DMS53 treated with DMSO at 0.1 percent for 48 hours (cell line): ENCODE data around the gene PROSER3.

Experiments
- DNase-seq: peaks from one replicate; lab custom pipeline; 2025; ENCODE audit not compliant: unreplicated experiment; lab: John Stamatoyannopoulos, UW

Gene PROSER3

GRCh38 chr19:35738021-35738886 lies 19.7 kb upstream of the PROSER3 start:
- no peak for DNase-seq

DNA sequence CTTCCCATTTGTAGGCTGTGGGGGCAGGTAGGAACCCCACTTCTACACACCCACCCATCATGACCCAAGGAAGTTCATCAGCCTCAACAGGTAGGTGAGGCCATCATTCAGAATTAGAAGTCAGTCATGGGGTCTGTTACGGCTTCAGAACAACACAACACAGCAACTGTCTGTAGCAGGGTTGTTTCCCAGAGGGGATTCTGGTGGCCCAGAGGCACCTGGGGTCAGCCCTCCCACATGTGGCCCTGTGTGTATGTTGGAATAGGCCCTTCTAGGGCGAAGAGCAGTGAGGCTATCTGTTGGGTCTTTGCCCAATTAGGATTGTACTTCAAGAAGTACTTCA lies 19.1 kb upstream of the PROSER3 start:
- DNase-seq, result no peak

DNA sequence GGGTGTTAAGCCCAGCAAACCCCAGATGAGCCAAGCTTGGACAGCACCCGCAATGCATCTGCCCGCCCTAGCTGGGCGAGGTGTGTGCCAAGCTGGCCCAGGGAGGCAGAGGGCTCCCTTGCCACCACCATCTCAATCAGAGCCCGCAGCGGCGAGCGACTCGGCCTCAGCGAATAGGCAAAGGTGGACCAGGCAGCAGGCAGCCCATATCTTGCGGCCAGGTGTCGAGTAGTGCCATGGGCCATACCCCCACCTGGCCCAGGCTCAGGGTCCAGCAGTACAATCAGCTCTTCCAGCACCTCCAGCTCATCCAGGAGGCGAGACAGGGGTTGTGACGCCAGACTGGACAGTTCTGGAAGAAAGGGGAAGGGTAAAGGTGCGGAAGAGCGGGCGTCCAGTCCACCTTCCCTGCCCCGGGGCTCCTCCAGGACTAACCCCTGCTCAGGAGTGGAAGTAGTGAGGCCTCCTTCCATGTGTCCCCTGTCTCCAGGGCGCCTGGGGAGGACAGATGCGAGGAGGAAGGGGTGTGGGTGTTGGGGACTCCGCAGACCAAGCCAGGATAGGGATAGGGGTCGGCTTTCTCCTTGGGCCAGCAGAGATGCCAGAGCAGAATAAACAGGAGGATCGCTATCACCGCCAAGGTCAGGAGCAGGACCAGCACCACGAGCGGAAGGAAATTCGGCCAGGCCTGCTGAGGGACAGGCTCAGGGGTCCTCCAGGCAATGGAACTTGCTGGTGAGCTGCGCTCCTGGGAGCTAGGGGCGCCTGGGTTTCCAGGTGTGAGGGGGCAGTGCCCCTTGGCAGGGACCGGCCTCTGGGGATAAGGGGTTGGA lies 18.5 kb upstream of the PROSER3 start:
- DNase-seq, result no peak

- no peak for DNase-seq
Measured at GRCh38 chr19:35740108-35740422, 17.9 kb upstream of the PROSER3 start.

DNA sequence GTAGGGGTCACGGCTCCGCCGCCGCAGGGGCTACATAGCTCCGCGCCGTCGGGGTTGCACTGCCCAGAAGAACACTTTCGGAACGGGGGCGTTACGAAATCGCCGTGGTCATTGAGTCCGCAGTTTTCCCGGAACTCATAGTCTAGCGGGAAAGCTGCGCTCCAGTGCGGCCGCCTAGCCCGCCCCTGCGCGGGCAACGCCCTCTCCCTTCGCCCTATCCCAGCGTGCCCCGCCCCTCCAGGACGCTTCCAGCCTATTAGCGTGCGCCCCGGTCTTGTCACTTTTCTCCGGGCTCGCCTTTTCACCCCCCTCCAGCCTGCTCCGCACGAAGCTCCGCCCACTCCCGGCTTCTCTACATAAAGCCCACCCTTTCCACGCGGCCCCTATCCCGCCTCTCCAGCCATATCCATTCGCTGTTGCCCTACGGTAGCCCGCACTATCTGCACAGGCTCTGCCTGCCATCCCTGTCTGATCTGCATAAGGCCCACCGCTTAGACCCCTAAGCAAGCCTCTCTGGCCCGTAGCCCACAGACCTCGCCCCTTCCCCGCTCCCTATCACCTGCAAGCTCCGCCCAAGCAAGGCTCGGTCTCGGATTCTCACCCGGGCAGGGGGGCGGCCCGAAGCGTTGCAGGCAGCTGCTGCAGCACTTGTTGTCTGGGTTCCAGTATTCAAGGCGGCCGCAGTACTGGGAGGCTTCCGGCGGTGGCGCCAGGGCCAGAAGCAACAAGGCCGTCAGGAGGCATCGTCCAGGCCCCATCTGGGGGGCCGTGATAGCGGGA lies 17.4 kb upstream of the PROSER3 start:
- DNase-seq, result peak; percentile 99

DNA sequence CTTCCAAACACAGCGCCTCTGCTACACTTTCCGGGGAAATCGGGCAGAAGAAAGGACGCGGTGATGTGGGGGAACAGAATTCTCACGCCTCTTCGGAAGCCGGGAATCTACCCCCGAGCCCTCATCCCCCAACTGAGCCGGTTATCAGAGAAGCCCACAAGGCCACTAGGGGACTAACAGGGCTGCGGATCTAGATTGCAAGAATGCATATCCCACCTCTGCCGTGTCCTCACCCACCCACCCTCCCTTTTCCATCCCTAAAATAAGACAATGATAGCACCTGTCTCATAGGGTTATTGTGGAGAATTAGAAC lies 16.8 kb upstream of the PROSER3 start:
- DNase-seq, result no peak

- no peak for DNase-seq
Measured at GRCh38 chr19:35742121-35742724, 15.8 kb upstream of the PROSER3 start, which contains the start of gene IGFLR1. TSS of gene IGFLR1 (minus strand) at chr19:35742452. CDS start at chr19:35741180, 1,272 bp downstream.

DNA sequence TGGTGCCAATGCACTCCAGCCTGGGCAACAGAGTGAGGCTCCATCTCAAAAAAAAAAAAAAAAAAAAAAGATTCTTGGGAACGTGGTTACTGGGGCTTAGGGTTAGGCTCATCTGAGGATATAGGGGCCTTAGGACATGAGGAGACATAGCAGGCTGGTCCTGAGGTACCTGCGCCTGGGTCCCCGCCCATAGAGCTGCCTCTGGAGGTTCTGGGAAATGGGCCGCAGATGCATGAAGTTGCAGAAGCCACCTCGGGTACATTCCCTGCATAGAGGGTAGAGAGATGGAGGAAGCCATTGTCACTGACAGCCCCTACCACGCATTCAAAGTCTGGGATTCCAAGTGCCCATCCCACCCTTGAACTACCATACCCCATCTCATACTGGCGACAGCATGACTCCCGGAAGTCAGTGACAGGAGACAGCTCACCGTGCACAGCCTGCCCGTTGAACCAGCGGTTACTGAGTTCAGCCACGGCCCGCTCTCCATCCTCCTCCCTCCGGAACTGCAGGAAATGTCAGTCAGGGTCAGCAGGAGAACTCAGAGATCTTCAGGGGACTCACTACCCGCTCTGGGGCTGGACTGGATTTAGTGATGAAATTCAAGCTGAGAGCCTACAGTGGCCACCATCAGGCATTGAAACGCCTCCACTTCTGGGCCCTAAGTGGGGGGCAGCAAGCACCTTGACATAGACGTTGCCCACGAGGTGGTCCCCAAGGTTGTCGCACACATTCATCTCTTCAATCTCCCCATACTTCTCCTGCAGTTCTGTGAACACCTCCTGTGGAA lies 14.1 kb upstream of the PROSER3 start:
- DNase-seq, result no peak

DNA sequence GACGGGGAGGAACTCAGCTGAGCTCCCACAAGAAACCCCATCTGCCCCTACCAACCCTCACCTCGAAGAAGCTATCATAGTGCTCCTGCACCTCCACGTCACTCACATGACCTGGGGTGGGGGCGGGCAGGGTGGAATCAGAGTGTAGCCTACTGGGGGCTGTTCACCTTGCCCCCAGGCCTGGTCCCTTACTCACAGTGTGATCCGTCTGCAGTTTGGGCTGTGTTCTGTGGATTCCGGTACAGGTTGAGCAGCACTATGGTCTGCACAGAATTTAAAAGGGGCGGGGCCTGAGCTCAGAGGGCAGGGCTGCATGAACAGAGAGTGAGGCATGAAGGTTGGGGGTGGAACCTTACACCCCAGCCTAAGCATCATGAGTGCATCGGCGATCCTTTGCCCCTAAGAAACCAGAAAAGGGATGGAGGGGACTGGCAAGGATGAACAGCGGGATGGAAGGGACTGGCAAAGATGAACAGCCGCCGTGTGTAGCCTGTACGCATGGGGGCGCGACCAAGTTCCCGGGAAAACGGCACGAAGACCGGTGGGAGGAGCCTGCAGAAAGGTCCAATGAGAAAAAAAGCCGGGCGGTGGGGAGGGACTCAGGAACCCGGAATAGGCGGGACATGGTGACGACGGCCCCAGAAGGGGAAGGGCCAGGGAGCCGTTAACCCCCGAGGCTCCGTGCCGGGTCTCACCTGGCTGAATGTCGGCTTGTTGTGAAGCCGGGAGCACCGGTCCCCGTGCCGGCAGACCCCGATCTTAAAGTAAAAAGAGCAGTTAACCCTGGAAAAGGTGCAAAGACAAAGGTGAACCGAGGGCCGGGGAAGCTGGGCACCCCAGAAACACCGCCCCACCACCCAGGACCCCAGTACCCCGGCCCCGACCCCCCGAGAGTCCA lies 13.3 kb upstream of the PROSER3 start:
- DNase-seq, result peak; percentile 97

DNA sequence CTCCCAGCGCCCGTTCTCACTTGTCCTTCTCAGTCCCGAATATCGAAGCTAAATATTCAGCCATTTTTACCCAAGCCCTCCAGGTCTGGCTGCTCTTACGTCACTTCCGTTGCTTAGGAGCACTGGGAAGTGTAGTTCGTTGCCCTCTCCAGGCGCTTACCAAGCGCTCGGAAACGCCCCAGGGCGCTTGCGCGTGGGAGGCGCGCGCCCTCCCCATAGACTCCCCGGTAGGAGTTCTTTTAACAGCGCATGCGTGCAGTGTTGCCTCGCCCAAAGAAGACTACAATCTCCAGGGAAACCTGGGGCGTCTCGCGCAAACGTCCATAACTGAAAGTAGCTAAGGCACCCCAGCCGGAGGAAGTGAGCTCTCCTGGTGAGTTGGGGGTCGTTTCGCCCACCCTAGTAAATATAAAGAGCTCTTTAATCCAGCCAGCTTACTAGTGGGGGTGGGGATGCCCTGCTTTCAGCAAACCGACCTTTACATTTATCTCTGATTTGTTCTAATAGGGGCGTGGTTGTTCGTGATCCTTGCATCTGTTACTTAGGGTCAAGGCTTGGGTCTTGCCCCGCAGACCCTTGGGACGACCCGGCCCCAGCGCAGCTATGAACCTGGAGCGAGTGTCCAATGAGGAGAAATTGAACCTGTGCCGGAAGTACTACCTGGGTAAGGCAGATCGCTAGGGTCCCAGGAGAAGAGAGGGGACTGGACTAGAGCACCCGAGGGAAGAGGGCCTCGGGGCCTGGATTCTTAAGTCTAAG lies 12.5 kb upstream of the PROSER3 start, which contains the start of the genes PSENEN and U2AF1L4:
Gene PSENEN (plus strand): TSS at position 324 of the 759 bp plus-strand sequence. CDS start 280 bp downstream, at position 604.
Gene U2AF1L4 (minus strand): TSS at position 91 of the 759 bp plus-strand sequence. CDS start 27 bp downstream, at position 64.
- peak; percentile 99 for DNase-seq

DNA sequence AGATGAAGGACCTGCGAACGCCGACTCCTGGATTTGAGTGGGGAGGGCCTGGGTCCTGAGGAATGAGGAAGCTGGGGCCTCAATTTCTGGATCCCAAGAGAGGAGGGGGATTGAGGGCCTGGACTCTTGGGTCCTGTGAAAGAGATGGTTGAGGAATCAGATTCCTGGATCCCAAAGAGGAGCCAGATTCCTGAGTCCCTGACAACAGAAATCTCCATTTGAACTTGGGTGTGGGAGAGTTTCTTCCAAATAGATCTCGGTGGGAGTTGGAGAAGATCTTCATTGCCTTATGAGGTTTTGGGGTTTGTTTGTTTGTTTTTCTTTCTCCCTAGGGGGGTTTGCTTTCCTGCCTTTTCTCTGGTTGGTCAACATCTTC lies 11.9 kb upstream of the PROSER3 start:
- DNase-seq, result no peak

- DNase-seq, result no peak
Measured at GRCh38 chr19:35746531-35746930, 11.4 kb upstream of the PROSER3 start.

GRCh38 chr19:35748106-35749020 lies 9.6 kb upstream of the PROSER3 start, which contains the start of gene LIN37:
TSS of gene LIN37 (plus strand) at chr19:35748576. CDS start at chr19:35748725, 149 bp downstream.
- DNase-seq, result peak; percentile 99

DNA sequence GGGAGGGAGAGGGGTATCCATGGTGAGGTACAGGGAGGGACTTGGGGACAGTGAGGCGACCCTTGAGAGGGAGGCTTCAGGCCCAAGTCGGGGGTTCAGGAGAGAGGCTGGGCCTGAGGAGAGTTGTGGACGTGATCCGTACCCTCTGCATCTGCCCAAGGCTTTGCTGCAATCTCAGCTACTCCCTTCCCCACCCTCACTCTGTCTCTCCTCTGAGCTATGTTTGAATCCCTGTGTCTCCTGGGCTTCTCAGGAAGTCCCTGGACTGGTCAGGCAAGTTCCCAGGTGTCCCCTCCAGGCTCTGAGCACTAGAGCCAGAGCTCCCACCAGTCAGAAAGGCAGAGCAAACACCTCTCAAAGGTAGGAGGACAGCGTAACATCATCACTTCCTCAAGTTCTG lies 7.8 kb upstream of the PROSER3 start:
- no peak for DNase-seq

- DNase-seq, result no peak
Measured at GRCh38 chr19:35751839-35752745, 5.9 kb upstream of the PROSER3 start.

DNA sequence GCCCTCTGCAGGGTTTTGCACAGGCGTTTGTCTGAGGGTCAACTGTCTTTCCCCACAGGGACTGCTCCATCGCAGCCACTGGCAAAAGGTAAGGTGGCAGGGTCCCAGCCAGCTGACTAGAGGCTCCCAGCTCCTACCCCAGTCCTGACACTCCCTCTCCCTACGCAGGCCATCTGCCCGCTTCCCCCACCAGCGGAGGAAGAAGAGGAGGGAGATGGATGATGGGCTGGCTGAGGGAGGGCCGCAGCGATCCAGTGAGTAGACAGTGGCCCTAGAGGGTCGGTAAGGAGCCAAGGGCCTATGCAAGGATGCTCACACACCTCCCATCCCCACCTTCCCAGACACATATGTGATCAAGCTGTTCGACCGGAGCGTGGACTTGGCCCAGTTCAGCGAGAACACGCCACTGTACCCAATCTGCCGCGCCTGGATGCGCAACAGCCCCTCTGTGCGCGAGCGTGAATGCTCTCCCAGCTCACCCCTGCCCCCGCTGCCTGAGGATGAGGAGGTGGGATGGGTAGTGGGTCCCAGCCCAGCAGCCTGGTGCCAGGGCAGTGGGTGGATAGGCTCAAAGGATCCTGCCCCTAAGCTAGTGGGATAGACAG lies 5.1 kb upstream of the PROSER3 start:
- no peak for DNase-seq
